ENCODE measurements around the gene UQCRQ.

The UQCRQ gene

DNA sequence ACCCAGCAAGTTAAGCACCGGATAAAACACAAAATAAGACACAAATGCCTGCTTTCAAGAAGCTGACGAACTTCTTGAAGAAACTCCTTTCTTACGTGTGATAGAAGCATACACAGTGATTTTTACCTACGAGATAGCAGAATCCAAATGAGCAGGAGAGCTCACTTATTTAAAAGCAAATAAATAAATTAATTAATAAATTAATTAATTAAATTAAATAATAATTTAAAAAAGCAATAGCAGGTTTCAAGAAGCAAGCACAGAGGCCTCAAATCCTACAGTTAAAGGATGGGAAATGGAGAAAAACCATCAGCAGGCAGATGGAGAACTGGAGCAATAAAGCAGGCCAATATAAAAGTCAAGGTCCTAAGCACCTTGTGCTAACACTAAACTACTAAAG is 24.4 kb downstream of the UQCRQ start:
- Histone ChIP-seq H3K9me3 (no peaks in the 10 kb centered on the region), H3K36me3 (peaks cover 74 to 97% (median 94%) of the 10 kb centered on the region in 3 donors), H3K4me1 (peaks cover 0 to 13% (median 3%) of the 10 kb centered on the region in 4 donors), H3K4me3 (no peak overlapping the region), H3K27me3 (no peaks in the 10 kb centered on the region), H3K27ac (no peak overlapping the region)
- DNase-seq: no peak
- TF ChIP-seq, protein P1, sequence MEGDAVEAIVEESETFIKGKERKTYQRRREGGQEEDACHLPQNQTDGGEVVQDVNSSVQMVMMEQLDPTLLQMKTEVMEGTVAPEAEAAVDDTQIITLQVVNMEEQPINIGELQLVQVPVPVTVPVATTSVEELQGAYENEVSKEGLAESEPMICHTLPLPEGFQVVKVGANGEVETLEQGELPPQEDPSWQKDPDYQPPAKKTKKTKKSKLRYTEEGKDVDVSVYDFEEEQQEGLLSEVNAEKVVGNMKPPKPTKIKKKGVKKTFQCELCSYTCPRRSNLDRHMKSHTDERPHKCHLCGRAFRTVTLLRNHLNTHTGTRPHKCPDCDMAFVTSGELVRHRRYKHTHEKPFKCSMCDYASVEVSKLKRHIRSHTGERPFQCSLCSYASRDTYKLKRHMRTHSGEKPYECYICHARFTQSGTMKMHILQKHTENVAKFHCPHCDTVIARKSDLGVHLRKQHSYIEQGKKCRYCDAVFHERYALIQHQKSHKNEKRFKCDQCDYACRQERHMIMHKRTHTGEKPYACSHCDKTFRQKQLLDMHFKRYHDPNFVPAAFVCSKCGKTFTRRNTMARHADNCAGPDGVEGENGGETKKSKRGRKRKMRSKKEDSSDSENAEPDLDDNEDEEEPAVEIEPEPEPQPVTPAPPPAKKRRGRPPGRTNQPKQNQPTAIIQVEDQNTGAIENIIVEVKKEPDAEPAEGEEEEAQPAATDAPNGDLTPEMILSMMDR (IDR thresholded peaks at IDR 0.05): no peak
- intact Hi-C loops (cut with DNase I; ENCODE audit: low total_unique reads): no loop called here

- TF ChIP-seq, protein P1 (IDR thresholded peaks at IDR 0.05): no peak
- intact Hi-C loops (cut with DNase I; ENCODE audit: low total_unique reads): no loop called here
- Histone ChIP-seq H3K4me1 (peaks cover 0 to 15% (median 6%) of the 10 kb centered on the region in 4 donors), H3K36me3 (peaks cover 73 to 81% (median 78%) of the 10 kb centered on the region in 3 donors), H3K27ac (no peak overlapping the region), H3K9me3 (no peaks in the 10 kb centered on the region), H3K4me3 (no peak overlapping the region), H3K27me3 (no peaks in the 10 kb centered on the region)
- DNase-seq: no peak
Observed at GRCh38 chr5:132895719-132896305, 29.4 kb downstream of the UQCRQ start.

DNA sequence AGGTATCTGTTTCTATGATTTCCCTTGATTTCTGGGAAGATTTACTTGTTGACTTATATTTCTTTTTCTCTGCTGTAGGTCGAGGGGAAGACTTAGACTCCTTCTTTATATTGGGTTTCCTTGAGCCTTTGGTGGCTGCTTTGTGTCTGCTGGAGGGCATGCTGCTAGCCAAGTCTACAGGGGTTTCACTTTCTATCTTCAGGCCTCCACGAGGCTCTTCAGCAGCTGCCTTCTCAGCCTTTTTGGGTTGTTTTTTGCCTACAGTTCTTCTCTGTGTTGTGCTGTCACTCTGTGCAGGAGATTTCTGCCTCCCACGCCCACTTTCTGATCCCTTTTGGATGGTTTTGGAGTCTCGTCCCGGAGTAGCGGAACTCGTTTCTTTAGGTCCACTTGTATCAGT is 30.2 kb downstream of the UQCRQ start:
- H3K36me3 ChIP-seq: peaks cover 67 to 80% (median 70%) of the 10 kb centered on the region in 3 donors
- no peaks in the 10 kb centered on the region for H3K27me3 ChIP-seq
- DNase-seq: no peak
- no peaks in the 10 kb centered on the region for H3K9me3 ChIP-seq
- TF ChIP-seq, protein P1 (IDR thresholded peaks at IDR 0.05): no peak
- H3K27ac ChIP-seq: no peak overlapping the region
- intact Hi-C loops (cut with DNase I; ENCODE audit: low total_unique reads): no loop called here
- H3K4me1 ChIP-seq: peaks cover 0 to 15% (median 6%) of the 10 kb centered on the region in 4 donors
- H3K4me3 ChIP-seq: no peak overlapping the region

GRCh38 chr5:132898094-132898493 is 31.7 kb downstream of the UQCRQ start:
- no peak for DNase-seq
- TF ChIP-seq, protein P1 (IDR thresholded peaks at IDR 0.05): no peak
- Histone ChIP-seq H3K27ac (no peak overlapping the region), H3K27me3 (no peaks in the 10 kb centered on the region), H3K36me3 (peaks cover 52 to 71% (median 66%) of the 10 kb centered on the region in 3 donors), H3K9me3 (no peaks in the 10 kb centered on the region), H3K4me1 (peaks cover 0 to 15% (median 6%) of the 10 kb centered on the region in 4 donors), H3K4me3 (no peak overlapping the region)
- intact Hi-C loops (cut with DNase I; ENCODE audit: low total_unique reads): no loop called here

DNA sequence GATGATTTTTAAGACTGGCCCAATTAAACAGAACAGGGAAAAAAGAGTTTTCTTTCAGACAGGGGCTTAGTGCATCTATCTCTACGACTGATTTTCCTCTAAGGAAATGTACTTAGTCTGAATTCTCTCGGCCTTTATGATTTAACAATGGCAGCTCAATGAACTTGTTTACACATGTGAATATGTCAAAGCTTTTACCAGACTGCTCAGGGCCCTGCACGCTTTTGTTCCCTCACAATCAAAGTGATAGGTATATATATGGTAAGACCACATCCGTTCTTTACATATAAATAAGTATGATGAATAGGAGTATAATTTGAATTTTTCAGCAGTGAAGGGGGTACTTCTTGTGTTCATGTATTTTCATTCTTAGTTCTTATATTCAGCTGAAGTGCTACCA is 34.6 kb downstream of the UQCRQ start:
- H3K9me3 ChIP-seq: no peaks in the 10 kb centered on the region
- H3K27ac ChIP-seq: no peak overlapping the region
- no peak overlapping the region for H3K4me3 ChIP-seq
- intact Hi-C loops (cut with DNase I; ENCODE audit: low total_unique reads): no loop called here
- H3K4me1 ChIP-seq: peaks cover 0 to 5% (median 2%) of the 10 kb centered on the region in 4 donors
- TF ChIP-seq, protein P1 (IDR thresholded peaks at IDR 0.05): no peak
- peaks cover 29 to 52% (median 36%) of the 10 kb centered on the region in 3 donors for H3K36me3 ChIP-seq
- no peaks in the 10 kb centered on the region for H3K27me3 ChIP-seq
- no peak for DNase-seq

Data from tibial artery (tissue), 4 donors.